ENCODE measurements around the gene CSNK1G1.
"Not testable (repeated sequence)": the region's sequence is repeated elsewhere in the genome, so short reads cannot be mapped to it uniquely, and the experiment has no call there.

The CSNK1G1 gene

DNA sequence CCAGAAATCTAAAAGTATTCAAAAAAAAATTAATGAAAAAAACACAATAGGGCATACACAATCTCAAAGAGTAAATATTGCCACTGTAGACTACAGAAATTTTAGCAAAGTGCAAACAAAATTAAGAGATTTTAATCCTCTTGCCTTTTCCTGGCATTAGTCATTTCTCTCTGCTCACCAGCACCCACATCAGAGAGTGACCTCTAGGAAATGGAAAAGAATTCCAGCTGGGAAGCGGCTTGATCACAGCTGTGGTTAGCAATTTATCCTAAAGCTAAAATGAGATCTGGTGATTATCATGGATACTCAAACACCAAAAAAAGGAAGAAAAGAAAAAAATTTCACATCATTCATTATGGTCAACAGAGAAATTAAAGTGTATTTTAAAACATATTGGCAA, 7.5 kb downstream of the CSNK1G1 start:
- DNase-seq: no peak

DNA sequence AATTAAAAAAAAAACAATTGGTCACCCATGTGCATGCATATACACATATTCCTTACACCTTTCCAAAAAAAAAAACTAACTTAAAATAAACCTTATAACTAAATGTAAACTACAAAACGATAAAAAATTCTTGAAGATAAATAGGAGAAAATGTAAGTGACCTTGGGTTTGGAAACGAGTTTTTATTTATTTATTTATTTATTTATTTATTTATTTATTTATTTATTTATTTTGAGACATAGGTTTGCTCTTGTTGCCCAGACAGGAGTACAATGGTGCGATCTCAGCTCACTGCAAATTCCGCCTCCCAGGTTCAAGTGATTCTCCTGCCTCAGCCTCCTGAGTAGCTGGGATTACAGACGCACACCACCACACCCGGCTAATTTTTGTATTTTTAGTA, 9.7 kb downstream of the CSNK1G1 start:
- not testable (repeated sequence) for DNase-seq

DNA sequence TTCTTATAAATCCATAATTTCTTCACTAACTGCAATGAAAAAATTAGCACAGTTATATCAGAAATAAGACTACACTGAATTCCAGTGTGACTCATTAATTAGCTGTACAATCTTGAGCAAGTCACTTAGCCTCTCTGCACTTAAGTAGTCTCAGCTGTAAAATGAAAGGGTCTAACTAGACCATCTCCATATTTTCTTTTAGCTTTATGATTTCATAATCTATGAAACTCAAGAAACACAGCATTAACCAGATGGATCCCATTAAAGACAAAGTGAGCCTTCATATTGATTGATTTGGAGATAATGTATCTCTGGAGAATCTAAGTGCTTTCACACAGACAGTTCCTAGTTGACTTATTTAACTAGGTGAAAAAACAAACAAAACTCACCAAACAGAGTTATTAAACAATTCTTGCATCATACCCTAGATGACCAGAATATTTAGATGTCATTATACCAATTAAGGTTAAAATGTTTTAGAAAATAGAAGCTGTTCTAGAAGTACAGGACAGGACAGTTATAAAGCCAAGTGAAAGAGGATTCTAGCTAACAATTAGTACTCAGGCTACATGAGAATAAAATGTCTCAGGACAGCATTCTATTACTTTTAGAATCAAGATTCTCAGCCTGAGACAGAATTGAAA, 11.2 kb downstream of the CSNK1G1 start:
- no peak for DNase-seq

DNA sequence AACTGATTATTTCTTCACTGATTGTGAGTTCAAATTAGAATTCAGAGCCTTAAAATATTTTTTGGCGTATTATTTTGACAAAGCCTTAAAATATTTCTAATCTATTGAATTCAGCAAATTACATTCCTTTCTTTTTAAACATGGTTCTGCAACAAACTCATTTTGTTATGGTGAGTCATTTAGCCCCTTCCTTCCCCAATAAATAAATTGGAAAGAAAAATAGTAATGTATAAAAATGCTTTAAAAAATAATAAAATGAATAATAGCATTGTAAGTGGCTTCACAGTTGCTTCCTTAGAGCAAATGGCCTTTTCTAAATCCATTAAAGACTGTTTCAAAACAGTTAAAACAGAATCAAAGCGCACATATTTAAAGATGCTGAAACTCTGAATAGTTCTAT, 12.1 kb downstream of the CSNK1G1 start:
- DNase-seq: no peak

DNA sequence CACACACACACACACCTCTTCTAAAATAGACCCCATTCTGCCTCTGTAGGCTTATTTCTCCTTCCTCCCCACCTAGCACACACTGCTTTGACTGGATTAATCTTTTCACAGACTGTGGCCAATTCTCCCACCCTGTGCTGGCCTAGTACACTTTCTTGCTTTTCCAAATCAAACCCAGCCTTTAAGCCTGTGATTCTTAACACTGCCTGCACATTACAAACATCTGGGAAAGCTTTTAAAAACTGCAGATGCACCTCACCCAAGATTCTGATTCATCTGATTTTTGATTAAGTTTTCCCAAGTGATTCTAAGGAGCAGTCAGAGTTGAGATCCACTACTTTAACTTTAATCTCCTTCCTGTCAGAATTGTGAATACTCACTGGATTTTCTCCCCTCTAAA, 12.8 kb downstream of the CSNK1G1 start:
- no peak for DNase-seq

DNA sequence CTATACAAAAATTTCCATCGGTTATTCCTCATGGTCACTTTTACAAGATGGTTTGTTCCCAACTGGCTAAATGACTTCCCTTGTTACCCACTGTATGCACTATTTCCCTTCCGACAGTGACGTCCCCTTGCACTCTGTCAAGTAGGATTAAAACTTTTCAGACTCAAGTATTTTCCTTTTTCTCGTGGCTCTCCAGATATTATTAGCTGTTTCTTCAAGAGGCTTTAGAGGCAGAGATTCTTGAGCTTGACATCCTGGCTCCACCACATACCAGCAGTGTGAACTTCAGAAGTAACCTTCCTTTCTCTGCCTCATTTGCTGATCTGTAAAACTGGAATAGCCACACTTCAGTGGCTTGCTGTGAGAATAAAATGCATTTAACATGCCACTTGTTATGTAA, 14.0 kb downstream of the CSNK1G1 start:
- no peak for DNase-seq

DNA sequence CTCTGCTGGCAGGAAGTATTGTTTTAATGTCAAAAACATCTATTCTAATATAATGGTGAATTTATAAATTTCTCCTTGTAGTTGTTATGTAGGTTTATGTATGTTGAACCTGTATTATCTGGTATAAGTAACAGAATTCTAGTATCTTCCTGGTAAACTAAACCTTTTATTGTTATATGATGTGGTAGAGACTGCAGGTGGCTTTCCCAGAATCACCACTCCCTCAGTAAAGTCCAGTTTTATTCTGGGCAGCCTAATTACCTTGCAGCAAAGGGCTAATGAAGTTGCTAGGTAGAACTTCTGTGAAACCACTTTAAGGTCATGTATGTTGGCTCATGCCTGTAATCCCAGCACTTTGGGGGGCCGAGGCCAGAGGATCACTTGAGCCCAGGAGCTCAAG, 15.6 kb downstream of the CSNK1G1 start:
- DNase-seq: no peak

DNA sequence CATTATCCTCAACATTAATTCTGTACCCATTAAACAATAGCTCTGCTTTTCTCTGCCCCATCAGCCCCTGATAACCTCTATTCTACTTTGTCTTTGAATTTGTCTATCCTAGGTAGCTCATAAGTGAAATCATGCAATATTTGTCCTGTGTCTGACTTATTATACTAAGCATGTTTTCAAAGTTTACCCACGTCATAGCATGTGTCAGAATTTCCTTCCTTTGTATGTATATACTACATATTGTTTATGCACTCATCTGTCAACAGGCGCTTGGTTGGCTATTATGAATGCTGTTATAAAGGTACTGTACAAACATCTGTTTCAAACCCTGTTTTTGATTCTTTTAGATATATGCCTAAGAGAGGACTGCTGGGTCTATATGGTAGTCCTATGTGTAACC, 18.2 kb downstream of the CSNK1G1 start:
- no peak for DNase-seq

DNA sequence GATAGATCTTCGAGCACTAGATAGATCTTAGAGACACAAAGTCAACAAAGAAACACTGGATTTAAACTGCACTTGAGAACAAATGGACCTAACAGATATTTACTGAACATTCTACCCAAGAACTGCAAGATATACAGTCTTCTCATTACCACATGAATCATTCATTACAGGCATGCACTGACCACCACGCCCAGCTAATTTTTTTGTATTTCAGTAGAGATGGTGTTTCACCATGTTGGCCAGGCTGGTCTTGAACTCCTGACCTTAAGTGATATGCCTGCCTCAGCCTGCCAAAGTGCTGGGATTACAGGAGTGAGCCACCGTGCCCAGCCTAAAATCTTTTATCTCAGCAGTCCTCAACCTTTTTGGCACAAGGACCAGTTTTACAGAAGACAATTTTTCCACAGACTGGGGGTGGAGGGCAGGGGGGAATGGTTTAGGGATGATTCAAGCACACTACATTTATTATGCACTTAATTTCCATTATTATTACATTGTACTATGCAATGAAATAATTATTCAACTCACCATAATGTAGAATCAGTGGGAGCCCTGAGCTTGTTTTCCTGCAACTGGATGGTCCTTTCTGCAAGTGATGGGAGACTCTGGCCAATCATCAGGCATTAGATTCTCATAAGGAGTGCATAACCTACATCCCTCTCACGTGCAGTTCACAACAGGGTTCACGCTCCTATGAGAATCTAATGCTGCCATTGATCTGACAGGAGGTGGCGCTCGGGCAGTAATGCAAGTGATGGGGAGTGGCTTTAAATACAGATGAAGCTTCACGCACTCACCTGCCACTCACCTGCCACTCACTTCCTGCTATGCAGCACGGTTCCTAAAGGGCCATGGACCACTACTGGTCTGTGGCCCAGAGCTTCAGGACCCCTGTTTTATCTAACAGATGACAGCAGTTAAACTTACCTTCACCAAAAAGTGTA, 21.7 kb downstream of the CSNK1G1 start:
- DNase-seq: no peak

DNA sequence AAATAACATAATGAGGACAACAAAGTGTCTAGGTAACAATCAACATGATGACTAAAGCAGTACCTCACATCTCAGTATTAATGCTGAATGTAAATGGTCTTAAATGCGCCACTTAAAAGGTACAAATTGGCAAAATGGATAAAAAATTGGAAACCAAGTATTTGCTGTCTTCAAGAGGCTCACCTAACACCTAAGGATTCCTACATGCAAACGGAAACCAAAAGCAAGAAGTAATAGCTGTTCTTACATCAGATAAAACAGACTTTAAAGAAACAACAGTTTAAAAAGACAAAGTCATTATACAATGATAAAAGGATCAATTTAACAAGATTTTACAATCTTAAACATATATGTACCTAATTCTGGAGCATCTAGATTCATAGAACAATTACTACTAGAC, 22.5 kb downstream of the CSNK1G1 start:
- DNase-seq: no peak

DNA sequence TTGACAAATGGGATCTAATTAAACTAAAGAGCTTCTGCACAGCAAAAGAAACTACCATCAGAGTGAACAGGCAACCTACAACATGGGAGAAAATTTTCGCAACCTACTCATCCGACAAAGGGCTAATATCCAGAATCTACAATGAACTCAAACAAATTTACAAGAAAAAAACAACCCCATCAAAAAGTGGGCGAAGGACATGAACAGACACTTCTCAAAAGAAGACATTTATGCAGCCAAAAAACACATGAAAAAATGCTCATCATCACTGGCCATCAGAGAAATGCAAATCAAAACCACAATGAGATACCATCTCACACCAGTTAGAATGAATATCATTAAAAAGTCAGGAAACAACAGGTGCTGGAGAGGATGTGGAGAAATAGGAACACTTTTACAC, 24.3 kb downstream of the CSNK1G1 start:
- not testable (repeated sequence) for DNase-seq

DNA sequence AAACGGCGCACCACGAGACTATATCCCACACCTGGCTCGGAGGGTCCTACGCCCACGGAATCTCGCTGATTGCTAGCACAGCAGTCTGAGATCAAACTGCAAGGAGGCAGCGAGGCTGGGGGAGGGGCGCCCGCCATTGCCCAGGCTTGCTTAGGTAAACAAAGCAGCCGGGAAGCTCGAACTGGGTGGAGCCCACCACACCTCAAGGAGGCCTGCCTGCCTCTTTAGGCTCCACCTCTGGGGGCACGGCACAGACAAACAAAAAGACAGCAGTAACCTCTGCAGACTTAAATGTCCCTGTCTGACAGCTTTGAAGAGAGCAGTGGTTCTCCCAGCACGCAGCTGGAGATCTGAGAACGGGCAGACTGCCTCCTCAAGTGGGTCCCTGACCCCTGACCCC, 29.0 kb downstream of the CSNK1G1 start:
- DNase-seq: not testable (repeated sequence)

DNA sequence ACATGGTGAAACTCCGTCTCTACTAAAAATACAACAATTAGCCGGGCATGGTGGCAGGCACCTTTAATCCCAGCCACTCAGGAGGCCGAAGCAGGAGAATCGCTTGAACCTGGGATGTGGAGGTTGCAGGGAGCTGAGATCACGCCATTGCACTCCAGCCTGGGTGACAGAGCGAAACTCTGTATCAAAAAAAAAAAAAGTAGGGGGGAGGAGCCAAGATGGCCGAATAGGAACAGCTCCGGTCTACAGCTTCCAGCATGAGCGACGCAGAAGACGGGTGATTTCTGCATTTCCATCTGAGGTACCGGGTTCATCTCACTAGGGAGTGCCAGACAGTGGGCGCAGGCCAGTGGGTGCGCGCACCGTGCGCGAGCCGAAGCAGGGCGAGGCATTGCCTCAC, 29.5 kb downstream of the CSNK1G1 start:
- not testable (repeated sequence) for DNase-seq

DNA sequence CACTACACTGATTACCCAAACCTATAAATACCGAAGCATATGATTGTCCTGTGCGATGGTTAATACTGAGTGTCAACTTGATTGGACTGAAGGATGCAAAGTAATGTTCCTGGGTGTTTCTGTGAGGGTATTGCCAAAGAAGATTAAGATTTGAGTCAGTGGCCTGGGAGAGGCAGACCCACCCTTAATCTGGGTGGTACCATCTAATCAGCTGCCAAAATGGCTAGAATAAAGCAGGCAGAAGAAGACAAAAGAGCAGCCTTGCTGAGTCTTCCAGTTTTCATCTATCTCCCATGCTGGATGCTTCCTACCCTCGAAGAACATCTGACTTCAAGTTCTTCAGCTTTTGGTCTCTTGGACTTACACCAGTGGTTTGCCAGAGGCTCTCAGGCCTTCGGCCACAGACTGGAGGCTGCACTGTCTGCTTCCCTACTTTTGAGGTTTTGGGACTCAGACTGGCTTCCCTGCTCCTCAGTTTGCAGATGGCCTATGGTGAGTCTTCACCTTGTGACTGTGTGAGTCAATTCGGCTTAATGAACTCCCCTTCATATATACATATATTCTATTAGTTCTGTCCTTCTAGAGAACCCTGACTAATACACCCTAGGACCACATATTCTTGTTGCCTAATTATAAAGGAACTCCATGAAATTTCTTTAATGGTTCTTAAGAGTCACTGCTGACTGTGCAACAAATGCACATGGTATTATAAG, 31.7 kb downstream of the CSNK1G1 start:
- DNase-seq: no peak

DNA sequence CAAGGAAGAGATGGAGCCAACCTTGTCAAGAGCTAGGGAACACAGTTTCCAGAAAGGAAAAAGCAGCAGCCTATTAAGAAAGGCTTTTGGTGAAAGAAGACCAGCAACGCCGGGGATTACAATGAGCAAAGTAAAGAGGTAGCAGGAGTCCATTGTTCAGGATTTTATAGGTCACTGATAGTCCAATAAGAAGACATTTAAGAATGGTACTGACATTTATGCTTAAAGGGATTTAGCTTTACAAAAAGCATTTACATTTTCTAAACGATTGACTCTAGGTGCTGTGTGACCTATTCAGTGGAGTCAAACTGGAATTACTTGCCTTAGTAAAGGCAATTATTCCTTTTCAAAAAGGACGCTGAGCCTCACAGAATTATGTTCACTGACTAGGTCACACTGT, 40.8 kb downstream of the CSNK1G1 start:
- no peak for DNase-seq

DNA sequence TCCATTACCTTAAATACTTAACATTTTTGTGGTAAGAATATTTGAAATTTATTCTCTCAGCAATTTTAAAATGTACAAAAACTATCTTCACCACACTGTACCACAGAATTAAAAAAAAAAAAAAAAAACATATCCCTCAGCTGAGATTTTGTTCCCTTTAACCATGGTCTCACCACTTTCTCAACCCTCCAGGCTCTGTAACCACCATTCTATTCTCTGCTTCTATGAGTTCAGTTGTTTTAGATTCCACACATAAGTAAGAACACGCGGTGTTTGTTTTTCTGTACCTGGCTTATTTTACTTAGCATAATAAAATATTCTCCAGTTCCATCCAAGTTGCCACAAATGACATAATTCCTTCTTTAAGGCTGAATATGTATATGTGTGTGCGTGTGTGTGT, 41.5 kb downstream of the CSNK1G1 start:
- DNase-seq: no peak

DNA sequence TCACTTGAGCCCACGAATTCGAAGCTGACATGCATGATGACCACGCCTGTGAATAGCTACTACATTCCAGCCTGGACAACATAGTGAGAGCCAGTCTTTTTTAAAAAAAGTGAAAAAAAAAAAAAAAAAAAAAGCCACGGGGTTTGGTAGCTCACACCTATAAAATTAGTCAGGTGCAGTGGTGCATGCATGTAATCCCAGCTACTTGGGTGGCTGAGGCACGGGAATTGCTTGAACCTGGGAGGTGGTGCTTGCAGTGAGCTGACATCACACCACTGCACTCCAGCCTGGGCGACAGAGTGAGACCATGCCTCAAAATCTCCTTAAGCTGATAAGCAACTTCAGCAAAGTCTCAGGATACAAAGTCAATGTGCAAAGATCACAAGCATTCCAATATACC, 44.4 kb downstream of the CSNK1G1 start:
- no peak for DNase-seq

DNA sequence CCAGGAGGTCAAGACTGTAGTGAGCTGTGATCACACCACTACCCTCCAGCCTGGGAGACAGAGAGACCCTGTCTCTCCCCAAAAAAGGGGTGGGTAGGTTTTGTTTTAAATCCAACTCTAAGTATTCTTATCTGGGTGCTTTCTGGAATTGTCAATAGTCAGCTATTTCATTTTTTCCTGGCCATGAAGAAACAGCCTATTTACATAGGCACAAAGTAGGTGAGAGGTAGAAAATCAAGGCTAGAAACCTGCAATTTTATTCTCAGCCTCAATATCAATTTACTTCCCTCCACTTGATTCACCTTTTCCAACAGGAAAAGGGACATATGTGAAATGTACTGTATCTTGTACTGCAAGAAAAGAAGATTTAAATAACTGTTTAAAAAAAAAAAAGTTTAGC, 45.9 kb downstream of the CSNK1G1 start:
- no peak for DNase-seq

DNA sequence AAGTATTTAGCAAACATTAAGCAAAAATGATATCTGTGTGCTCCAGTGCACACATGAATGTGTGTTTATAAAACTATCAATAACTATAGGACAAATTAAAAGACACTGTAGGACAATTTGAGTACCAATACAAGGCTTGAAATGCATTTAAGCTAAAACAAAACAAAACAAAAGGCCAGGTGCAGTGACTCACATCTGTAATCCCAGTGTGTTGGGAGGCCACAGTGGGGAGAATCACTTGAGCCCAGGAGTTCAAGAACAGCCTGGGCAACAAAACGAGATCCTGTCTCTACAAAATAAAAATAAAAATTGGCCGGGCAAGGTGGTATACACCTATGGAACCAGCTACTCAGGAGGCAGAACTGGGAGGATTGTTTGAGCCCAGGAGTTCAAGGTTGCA, 50.7 kb downstream of the CSNK1G1 start:
- DNase-seq: no peak

DNA sequence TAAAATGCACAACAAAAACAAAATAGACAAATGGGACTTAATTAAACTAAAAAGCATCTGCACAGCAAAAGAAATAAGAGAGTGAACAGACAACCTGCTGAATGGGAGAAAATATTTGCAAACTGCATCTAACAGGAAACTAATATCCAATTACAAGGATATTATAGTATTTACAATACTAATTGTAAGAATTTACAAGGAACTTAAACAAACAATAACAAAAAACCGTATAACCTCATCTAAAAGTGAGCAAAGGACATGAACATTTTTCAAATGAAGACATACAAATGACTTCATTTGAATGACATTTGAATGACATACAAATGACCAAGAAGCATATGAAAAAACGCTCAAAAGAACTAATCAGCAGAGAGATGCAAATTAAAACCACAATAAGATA, 66.4 kb downstream of the CSNK1G1 start:
- DNase-seq: no peak

DNA sequence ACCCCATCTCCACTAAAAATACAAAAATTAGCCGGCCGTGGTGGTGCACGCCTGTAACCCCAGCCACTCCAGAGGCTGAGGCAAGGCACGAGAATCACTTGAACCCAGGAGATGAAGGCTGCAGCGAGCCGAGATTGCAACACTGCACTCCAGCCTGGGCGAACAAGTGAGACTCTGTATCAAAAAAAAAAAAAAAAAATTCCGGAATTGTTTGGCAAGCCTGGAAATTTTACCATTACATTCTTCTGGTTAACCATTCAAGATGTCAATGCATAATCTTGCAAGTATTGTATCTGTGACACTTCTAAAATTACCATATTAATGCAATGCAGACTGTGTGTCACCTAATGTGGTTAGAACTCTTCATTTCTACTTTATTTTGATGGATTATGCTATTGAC, 67.0 kb downstream of the CSNK1G1 start:
- no peak for DNase-seq

DNA sequence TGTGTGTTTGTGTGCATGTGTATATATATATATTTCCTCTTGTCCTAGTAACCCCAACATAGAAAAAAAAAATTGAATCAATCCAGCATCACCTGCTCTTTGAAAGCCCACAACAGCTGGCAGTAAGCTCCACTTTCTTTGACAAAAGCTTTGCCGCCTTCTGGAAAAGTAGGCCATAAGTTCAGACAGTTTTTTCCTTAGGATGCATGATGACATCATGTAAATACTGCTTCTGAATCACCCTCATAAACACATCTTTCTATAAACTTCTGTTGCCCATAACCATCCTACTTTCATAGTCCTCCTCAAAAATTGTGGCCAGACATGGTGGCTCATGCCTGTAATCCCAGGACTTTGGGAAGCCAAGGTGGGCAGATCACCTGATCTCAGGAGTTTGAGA, 67.4 kb downstream of the CSNK1G1 start:
- DNase-seq: no peak

DNA sequence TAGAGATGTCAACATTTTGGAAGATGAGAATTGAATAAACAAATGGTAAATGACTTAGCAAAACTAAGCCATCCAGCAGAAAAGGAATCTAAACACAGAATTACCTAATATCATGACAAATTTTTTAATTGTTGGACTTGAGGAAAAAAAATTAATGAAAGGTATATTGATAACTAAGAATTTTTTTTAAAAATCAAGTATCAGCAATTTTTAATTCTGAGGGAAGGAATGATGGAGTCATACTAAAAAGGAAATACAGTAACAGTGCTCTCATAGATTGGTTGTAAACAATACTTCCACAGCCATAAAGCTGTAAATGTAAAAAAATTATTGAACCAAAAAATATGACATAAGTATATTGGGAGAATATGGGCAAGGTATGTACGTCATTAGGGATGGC, 68.0 kb downstream of the CSNK1G1 start:
- no peak for DNase-seq

DNA sequence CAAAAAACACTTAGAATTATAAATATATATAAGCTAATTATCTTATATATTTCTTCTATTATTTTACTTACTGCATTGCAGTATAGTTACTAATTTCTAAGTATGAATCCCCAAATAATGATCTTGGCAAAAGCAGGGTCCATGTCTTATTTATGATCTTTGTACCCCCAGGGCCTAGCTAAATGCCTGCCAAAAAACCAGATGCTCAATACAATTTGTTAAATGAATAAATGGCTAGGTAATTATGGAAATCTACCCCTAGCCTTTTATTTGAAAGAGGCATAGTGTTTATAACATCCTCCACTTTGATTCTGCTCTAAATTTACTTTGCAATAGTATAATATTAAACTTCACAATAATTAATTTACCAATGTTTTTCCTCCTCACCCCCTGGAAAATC, 69.5 kb downstream of the CSNK1G1 start:
- no peak for DNase-seq
